RWPE2 (cell line): ENCODE results near the gene THY1.

Source experiments
- ATAC-seq: fragments of 200-7000 bp; cut with Tn5 transposase; 3 replicates; pipeline ENCODE4 v1.9.1; 2021; ENCODE audit warnings: low read depth
- DNase-seq: peaks from one replicate; pipeline ENCODE4 v3.0.0-alpha.2; 2020; ENCODE audit warnings: low spot score
- H3K27ac ChIP-seq: fragments of 450-650 bp; 2 replicates; pipeline ENCODE4 v1.5.1; 2017; ENCODE audit warnings: mild to moderate bottlenecking; ENCODE audit not compliant: poor library complexity, severe bottlenecking
- H3K27me3 ChIP-seq: fragments of 250-450 bp; sonication (Bioruptor Pico); 2 replicates; pipeline ENCODE4 v1.5.1; 2021; ENCODE audit warnings: mild to moderate bottlenecking, moderate library complexity; ENCODE audit not compliant: insufficient read depth, poor library complexity, severe bottlenecking
- H3K36me3 ChIP-seq: fragments of 250-450 bp; sonication (Bioruptor Pico); 2 replicates; pipeline ENCODE4 v1.5.1; 2020; ENCODE audit warnings: low read depth, mild to moderate bottlenecking, moderate library complexity
- H3K4me1 ChIP-seq: fragments of 250-450 bp; sonication (Bioruptor Pico); 2 replicates; pipeline ENCODE4 v1.5.1; 2021; ENCODE audit warnings: mild to moderate bottlenecking, moderate library complexity; ENCODE audit not compliant: insufficient read depth, poor library complexity, severe bottlenecking
- H3K4me3 ChIP-seq: fragments of 250-450 bp; sonication (Bioruptor Pico); 2 replicates; pipeline ENCODE4 v1.5.1; 2021; ENCODE audit warnings: mild to moderate bottlenecking, moderate library complexity; ENCODE audit not compliant: severe bottlenecking
- H3K9me3 ChIP-seq: fragments of 250-450 bp; sonication (Bioruptor Pico); 2 replicates; pipeline ENCODE4 v1.5.1; 2021; ENCODE audit warnings: mild to moderate bottlenecking, moderate library complexity; ENCODE audit not compliant: severe bottlenecking
- TF ChIP-seq, protein P1 (sequence below): fragments of 450-650 bp; IDR thresholded peaks from one replicate; pipeline ENCODE4 v1.5.1; 2017; ENCODE audit warnings: mild to moderate bottlenecking, moderate library complexity; ENCODE audit not compliant: poor library complexity, severe bottlenecking

Gene THY1

DNA sequence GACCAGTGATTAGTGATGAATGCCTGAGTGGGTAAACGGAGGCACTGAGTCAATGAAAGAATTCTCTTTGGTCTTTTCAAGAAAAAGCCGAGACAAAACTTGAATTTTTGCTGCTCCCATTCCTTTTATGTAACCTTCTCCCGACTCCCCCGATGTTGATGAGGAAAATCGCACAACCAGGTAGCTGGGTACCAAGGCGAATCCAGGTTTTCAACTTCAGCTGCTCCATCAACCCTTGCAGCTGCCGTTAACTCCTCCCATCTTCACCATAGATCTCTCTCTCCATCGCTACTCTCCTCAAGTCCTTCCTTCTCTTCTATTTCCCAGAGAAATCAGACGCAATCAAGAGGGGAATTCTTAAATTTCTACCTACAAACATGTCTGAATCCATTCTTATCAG lies 40.9 kb downstream of the THY1 start:
- ATAC-seq: no peak
- Histone ChIP-seq H3K9me3 (no peaks in the 10 kb centered on the region), H3K27me3 (no peaks in the 10 kb centered on the region), H3K27ac (no peak overlapping the region), H3K4me1 (peaks cover 9% of the 10 kb centered on the region), H3K4me3 (peak overlapping the region; percentile 31), H3K36me3 (no peaks in the 10 kb centered on the region)
- TF ChIP-seq, protein P1, sequence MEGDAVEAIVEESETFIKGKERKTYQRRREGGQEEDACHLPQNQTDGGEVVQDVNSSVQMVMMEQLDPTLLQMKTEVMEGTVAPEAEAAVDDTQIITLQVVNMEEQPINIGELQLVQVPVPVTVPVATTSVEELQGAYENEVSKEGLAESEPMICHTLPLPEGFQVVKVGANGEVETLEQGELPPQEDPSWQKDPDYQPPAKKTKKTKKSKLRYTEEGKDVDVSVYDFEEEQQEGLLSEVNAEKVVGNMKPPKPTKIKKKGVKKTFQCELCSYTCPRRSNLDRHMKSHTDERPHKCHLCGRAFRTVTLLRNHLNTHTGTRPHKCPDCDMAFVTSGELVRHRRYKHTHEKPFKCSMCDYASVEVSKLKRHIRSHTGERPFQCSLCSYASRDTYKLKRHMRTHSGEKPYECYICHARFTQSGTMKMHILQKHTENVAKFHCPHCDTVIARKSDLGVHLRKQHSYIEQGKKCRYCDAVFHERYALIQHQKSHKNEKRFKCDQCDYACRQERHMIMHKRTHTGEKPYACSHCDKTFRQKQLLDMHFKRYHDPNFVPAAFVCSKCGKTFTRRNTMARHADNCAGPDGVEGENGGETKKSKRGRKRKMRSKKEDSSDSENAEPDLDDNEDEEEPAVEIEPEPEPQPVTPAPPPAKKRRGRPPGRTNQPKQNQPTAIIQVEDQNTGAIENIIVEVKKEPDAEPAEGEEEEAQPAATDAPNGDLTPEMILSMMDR: no peak
- DNase-seq: no peak

DNA sequence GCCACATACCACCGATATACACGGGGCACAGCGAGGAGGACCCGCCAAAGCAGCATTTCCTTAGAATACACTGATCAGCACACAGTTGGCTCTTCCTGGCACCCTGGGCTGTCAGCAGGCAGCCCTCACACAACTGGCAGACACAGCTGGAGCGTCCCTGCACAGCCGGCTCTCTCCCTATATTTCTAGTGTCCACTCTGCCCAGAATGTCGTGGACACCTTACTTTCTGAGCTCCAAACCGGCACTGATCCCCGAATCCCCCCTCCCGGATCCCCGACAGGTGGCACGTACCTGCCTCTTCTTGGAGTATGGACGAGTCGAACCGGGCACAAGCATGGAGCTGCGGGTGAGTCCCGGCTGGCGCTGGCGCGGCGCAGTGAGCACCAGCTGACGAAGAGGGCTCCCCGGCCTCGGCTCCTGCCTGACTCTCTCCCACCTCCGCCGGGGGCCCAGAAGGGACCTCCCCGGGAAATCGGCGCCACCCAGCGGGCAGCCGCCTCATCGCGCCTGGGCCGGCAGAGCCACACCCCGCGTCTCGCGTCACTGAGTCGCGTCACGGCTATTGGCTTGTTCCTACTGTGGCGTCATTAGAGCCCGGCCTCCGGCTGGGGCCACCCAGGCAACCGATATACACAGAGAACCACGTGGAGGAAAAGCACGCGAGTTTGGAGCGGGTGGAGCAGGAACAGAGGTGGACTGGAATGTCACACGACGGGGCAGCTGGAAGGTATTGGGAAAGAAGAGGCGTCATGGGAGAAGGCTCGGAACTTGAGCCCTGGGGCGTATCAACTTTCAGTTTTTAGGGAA lies 41.6 kb downstream of the THY1 start, which contains the start of gene USP2:
Gene USP2 (minus strand): TSS at position 510 of the 808 bp plus-strand sequence. CDS start 8,210 bp downstream, outside the sequence.
- Histone ChIP-seq H3K27me3 (no peaks in the 10 kb centered on the region), H3K36me3 (no peaks in the 10 kb centered on the region), H3K9me3 (no peaks in the 10 kb centered on the region), H3K4me3 (peak within 1 kb of the TSS; percentile 31), H3K27ac (no peak within 1 kb of the TSS), H3K4me1 (peaks cover 16% of the 10 kb centered on the region)
- TF ChIP-seq, protein P1: peak; percentile 94
- ATAC-seq (peak; percentile 90), DNase-seq (peak; percentile 93)

DNA sequence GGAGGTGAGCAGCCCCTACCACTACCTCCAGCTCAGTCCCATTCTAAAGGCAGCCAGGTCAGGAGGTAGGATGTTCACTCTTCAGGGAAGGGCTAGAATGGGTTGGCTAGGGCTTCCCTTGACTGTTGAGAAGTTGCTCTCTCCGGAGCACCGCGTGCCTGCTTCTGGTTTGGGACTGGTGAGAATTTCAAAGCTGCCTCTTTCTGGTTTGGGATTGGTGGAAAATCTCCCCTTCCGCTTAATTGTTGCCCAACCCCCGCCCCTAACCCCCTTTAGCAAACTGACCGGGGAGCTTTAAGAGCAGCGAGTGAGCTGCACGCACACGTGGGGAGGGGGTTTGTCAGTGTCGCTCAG lies 42.2 kb downstream of the THY1 start:
- Histone ChIP-seq H3K36me3 (no peaks in the 10 kb centered on the region), H3K9me3 (no peaks in the 10 kb centered on the region), H3K4me3 (peak overlapping the region; percentile 31), H3K27ac (no peak overlapping the region), H3K4me1 (peaks cover 22% of the 10 kb centered on the region), H3K27me3 (no peaks in the 10 kb centered on the region)
- TF ChIP-seq, protein P1: no peak
- ATAC-seq (no peak), DNase-seq (no peak)

DNA sequence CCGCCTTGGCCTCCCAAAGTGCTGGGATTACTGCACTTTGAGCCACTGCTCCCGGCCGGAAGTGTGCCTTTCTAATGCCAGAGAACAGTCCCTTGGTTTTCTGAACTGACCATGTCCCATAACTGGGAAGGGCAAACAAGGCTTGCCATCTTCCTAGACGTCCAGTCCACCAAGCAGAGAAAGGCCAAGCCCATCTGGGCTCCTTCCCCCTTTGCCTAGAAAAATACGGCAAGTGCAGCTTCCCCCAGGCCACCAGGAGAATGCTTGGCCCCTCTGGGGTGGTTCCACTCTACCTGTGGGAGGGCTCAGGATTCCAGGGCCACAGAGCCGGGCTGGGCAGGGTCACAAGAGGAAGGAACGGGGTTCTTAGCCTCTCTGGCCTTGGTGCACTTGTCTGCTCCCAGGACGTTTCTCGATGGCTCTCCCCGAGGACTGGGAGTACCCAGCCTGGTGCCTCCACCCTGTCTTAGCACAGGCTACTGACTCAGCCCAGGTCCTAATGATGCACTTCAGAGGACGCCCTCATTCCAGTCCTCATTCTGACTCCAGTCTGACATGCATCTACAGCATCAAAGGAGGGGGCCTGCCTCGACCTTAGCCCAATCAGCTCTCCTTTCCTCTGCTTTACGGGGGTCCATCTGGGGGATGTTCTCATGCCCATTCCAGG lies 42.7 kb downstream of the THY1 start:
- H3K9me3 ChIP-seq: no peaks in the 10 kb centered on the region
- H3K36me3 ChIP-seq: no peaks in the 10 kb centered on the region
- ATAC-seq: no peak
- H3K27me3 ChIP-seq: no peaks in the 10 kb centered on the region
- peaks cover 26% of the 10 kb centered on the region for H3K4me1 ChIP-seq
- no peak overlapping the region for H3K4me3 ChIP-seq
- no peak for DNase-seq
- no peak overlapping the region for H3K27ac ChIP-seq
- TF ChIP-seq, protein P1: no peak
